COR-L47 (cell line): ENCODE measurements around the gene PPP2R5E.
A peak's percentile ranks its signal among the peaks of the same experiment; 100 is the strongest.

Experiments
- DNase-seq: peaks from one replicate; lab custom pipeline; 2025; lab: John Stamatoyannopoulos, UW

Gene PPP2R5E

GRCh38 chr14:63432888-63433552, 110.2 kb downstream of the PPP2R5E start:
- no peak for DNase-seq

DNA sequence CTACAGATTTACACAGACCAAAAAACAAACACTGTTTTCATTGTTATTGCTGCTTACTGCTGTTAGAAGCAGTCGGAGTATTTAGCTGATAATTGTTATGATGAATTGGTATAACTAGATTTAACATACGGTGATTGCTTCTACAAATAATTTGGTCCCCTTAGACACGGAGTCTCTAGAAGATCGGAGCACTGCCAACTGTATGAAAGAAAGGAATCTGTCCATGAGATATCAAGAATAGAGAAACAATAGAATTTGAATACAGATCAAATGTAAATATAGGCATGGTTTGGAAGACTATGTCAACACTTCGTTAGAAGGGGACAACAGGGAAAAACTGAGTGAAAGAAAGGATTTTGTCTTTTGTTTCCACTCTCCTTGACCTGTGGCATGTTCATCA, 110.9 kb downstream of the PPP2R5E start:
- DNase-seq, result peak; percentile 60

DNA sequence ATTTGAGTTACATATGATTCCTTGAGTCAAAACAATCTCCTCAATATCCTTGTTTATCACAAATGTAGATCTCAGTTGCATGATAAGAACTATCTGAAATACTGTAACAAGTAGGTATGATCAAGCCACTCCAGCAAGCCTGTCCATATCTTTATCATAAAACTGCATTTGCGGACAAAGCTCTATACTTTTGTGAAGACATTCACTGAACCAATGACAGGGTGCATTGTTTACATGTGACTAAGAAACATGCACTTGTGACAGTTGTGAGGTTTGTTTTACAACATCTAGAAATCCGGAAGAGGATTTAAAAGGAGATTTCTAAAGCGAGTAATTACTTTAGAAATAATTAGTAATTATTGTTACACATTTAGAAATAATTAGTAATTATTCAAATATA, 111.7 kb downstream of the PPP2R5E start:
- DNase-seq, result no peak

- no peak for DNase-seq
Measured at GRCh38 chr14:63428486-63428885, 114.7 kb downstream of the PPP2R5E start.

- no peak for DNase-seq
Measured at GRCh38 chr14:63426838-63427352, 116.3 kb downstream of the PPP2R5E start.

- no peak for DNase-seq
Measured at GRCh38 chr14:63423889-63424288, 119.3 kb downstream of the PPP2R5E start.

DNA sequence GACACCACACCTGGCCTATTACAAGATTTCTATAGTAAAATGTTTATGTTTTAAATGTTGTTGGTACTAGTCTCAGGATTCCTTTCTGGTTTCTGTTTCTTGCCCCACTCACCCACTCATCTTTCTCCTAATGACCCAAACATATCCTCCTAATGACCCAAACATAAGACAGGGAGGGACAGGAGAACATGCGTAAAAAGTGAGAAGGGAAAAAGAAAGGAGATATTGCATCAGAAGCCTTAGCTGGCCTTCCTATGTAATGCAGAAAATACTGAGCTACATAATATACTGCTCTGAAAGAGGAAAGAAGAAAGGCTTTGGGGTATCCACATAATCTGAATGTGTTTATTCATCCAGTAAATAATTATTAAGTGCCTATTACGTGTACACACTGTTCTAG, 119.8 kb downstream of the PPP2R5E start:
- no peak for DNase-seq

- DNase-seq, result no peak
Measured at GRCh38 chr14:63421919-63422318, 121.3 kb downstream of the PPP2R5E start.

DNA sequence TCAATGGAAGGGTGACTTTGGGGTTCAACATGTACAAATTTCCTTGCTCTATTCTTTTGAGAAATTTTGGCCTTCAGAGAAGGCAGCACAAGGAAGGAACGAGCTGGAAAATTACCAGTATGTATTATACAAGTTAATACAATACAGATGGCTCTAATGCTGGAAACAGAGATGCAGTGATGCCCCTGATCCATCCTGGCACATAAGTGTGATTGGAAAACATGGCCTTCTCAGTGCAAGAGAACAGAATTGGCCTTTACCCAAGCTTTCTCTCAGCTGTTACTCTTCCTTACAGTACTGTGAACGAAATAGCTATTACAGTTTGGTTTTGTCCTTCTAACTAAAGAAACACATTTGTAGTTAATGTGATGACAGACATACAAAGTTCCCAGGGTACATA, 122.0 kb downstream of the PPP2R5E start:
- no peak for DNase-seq

- no peak for DNase-seq
Measured at GRCh38 chr14:63418020-63418419, 125.2 kb downstream of the PPP2R5E start.

DNA sequence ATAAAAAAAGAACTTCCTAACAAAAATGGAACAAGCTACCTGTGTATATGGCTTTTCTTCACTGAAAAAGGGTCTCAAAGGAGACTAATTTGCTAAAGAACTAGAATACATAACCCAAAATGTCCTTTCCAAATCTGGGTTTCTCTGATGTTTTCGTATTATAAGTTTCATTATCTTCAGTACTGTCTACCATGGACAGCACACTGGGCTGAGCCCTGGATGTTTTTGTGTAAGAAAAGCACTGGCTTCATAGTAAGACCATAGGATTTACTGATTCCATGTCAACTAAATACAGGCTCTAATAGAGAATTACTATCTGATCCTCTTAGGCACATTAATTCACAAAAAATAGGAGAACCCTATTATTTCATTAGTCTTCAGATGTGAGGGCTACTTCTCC, 130.2 kb downstream of the PPP2R5E start:
- no peak for DNase-seq

- no peak for DNase-seq
Measured at GRCh38 chr14:63406333-63406732, 136.8 kb downstream of the PPP2R5E start.

DNA sequence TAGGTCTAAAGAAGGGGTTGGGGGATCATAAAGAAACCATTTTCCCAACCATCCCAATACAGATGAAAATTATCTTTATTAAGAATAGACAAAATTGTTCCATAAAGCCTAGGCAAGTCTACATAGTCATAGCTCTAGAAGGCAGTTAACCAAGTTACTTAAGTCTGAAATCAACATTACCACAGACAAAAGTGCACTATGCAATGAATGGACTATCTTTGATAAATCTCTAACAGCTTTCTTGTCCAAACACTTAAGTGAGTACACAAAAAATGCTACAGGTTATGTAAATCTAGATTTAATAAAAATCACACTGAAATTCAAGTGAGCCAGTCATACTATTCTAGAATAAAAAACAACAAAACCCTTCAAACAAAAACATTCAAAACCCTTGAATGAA, 137.5 kb downstream of the PPP2R5E start:
- no peak for DNase-seq

DNA sequence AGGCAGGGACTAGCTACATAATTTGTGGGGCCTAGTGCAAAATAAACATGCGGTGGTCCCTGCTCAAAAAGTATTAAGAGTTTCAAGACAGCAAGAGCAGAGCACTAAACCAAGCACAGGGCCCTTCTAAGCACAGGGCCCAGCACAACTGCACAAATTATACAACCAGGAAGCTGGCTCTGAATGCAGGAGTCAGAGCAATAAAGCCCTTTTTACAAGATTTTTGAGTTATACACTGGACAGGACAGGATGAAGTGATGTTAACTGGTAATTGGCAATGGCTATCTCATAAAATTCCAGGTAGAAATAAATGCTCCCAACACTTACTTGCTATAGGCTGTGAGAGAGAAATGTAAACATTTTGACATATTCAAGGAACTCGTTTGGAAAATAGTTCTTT, 138.3 kb downstream of the PPP2R5E start:
- DNase-seq, result no peak

GRCh38 chr14:63401646-63402045, 141.5 kb downstream of the PPP2R5E start:
- no peak for DNase-seq

- no peak for DNase-seq
Measured at GRCh38 chr14:63398952-63399351, 144.2 kb downstream of the PPP2R5E start.

GRCh38 chr14:63394841-63395240, 148.3 kb downstream of the PPP2R5E start:
- DNase-seq, result no peak

DNA sequence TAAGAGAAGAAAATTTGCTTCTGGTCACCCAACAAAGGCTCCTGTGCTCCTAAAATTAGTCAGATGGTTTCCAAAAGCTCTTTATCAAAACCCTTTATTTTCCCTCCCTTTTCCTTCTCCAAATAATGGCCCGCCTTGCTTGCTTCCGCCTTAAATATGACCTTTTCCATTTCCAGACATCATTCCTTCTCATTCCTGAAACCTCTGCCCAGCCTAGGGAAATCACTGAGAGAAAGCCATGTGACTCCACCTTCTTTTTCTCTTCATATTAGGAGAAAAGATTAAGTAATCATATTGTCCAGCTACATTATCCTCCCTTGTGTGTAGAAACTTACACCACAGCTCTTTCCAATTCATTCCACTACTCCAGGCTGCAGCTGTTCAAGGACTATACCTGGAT, 148.7 kb downstream of the PPP2R5E start:
- no peak for DNase-seq

- no peak for DNase-seq
Measured at GRCh38 chr14:63393012-63393411, 150.2 kb downstream of the PPP2R5E start.

GRCh38 chr14:63392236-63392635, 150.9 kb downstream of the PPP2R5E start:
- no peak for DNase-seq

DNA sequence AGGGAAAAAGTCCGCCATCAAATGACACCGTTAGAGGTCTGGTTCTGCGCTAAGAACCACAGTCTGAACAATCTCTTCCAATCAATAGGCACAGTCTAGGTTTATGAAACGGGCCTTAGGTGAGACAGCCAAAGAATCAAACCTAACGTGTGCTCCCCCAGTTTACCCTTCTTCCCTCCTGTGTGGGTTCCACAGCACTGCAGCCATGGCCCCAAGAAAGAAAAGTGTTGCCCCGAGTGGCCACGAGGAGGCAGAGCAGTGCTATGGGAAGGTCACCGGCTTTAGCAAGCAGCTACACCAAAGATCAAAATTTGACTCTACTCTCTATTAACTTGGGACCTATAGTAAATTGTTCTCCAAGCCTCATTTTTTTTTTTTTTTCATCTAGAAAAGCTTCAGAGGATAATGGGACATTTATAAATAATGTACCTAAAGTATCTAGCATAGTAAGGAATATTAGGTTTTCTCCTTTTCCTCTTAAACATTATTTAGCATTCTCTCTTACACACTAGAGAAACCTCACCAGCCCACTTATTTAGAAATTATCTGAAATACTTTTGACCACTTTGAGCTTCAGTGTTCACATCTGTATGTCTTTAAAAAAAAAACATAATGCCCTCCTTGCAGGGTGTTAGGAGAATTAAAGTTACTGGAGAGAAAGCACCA, 154.3 kb downstream of the PPP2R5E start:
- peak; percentile 22 for DNase-seq

DNA sequence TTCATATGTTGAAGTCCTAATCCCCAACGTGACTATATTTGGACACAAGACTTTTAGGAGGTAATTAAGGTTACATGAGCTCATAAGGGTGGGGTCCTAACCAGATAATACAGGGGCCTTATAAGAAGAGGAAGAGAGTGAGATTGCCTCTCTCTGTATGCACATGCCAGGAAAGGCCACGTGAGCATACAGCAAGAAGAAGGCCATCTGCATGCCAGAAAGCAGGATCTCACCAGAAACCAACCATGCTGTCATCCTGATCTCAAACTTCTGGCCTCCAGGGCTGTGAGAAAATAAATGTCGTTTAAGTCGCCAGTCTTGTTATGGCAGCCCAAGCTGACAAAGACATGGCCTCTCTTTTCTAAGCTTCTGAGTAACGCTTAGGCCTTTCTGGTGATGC, 155.5 kb downstream of the PPP2R5E start:
- DNase-seq, result no peak

- no peak for DNase-seq
Measured at GRCh38 chr14:63383776-63384367, 159.3 kb downstream of the PPP2R5E start.
